GM13977 (cell line): Measurements from ENCODE around the gene SRP54.

ENCODE experiments used
- DNase-seq: peaks from one replicate; pipeline ENCODE4 v3.0.0; 2012; ENCODE audit warnings: low spot score
- in situ Hi-C: fragments of 300-500 bp; cut with MboI; formaldehyde crosslinking; loops from one replicate; pipeline ENCODE4 v1.12.0; 2022; ENCODE audit warnings: low sequenced_read_pairs, low pct_unique_long_range_greater_than_20kb, mixed read lengths, inconsistent platforms; ENCODE audit not compliant: unreplicated experiment
- TF ChIP-seq, protein P1 (sequence below): IDR thresholded peaks from 2 replicates; pipeline ENCODE4 v1.5.1; 2012; ENCODE audit warnings: mild to moderate bottlenecking, control low read depth; ENCODE audit not compliant: insufficient read depth; ENCODE audit errors: extremely low read depth, missing control alignments

Gene SRP54

DNA sequence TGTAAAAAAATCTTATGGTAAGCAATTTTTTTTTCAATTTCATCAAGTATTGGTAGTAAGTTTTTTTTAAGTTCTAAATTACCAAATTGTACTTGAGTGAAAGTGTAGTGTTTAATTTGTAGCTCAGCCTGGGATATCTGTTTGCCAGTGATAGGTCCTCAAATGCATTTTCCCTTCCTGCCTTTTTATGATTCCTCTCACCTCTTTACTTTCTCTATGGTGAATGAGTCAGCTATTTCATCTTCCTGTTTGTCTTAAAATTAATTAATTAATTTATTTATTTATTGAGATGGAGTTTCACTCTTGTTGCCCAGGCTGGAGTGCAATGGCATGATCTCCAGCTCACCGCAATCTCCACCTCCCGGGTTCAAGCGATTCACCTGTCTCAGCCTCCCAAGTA lies 10.6 kb downstream of the SRP54 start:
- TF ChIP-seq, protein P1, sequence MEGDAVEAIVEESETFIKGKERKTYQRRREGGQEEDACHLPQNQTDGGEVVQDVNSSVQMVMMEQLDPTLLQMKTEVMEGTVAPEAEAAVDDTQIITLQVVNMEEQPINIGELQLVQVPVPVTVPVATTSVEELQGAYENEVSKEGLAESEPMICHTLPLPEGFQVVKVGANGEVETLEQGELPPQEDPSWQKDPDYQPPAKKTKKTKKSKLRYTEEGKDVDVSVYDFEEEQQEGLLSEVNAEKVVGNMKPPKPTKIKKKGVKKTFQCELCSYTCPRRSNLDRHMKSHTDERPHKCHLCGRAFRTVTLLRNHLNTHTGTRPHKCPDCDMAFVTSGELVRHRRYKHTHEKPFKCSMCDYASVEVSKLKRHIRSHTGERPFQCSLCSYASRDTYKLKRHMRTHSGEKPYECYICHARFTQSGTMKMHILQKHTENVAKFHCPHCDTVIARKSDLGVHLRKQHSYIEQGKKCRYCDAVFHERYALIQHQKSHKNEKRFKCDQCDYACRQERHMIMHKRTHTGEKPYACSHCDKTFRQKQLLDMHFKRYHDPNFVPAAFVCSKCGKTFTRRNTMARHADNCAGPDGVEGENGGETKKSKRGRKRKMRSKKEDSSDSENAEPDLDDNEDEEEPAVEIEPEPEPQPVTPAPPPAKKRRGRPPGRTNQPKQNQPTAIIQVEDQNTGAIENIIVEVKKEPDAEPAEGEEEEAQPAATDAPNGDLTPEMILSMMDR: no peak
- DNase-seq: no peak
- in situ Hi-C loops: no loop called here

- DNase-seq: no peak
- TF ChIP-seq, protein P1: no peak
- in situ Hi-C loops: no loop called here
Measured at GRCh38 chr14:34994668-34995067, 11.9 kb downstream of the SRP54 start.

DNA sequence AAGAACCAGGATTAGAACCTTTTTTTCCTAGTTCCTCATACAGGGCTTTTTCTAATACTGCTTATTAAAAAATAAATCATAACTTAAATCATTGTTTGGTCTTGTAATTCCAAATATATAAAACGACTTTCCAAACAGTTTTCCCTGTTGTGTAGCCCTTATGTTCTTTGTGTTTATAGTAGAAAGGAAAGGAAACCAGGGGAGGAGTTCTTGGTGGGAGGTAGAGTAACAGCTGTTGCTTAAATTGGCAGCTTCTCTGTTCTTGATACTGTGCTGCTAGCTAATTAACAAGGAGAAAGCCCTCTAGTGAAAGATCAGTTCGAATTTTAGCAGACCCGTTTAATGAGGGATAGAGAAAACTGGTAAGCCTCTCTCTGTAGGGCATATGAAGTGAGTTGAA lies 15.0 kb downstream of the SRP54 start:
- TF ChIP-seq, protein P1: no peak
- DNase-seq: no peak
- in situ Hi-C loops: no loop called here

DNA sequence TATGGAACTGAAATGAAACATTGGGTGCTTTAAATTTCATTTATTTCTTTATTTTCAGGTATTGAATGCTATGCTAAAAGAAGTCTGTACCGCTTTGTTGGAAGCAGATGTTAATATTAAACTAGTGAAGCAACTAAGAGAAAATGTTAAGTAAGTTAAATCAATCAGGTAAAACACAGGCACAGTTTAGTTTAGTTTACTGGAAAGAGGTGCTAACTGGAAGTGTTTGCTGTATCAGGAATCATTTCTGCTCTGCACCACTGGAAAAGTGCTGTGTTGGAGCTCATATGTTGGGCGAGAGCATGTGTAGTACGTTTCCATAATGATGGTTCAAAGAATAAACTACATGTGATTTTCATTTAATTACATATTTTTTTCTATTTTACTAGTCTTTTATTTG lies 16.7 kb downstream of the SRP54 start:
- in situ Hi-C loops: no loop called here
- TF ChIP-seq, protein P1: no peak
- DNase-seq: no peak

DNA sequence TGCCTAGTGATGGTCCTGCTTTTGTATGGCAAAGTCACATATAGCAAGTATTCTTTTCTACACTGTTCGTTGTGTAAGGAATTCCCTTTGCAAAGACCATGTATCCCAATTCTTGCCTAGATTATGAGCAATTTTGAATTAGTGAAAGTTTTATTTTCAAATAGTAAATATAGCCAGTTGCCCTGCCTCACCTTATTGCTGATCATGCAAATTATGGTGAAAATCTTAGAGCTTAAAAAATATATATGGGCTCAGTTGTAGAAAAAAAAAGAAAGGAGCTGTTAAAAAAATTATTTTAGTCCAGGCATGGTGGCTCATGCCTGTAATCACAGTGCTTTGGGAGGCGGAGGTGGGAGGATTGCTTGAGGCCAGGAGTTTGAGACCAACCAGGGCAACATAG lies 18.8 kb downstream of the SRP54 start:
- in situ Hi-C loops: no loop called here
- TF ChIP-seq, protein P1: no peak
- DNase-seq: no peak

DNA sequence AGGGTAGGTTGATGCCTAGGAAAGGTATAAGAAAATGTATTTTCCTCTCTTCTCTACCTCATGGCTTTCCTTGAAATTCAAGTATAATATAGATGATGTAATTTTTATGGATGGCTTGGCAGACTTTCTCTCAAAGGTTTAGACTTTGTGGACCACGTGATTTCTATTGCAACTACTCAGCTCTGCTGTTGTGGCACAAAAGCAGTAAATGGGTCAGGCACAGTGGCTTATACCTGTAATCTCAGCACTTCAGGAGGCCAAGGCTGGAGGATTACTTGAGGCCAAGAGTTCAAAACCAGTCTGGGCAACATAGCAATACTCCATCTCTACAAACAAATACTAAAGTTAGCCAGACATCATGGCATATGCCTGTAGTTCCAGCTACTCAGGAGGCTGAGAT lies 22.0 kb downstream of the SRP54 start:
- DNase-seq: no peak
- TF ChIP-seq, protein P1: no peak
- in situ Hi-C loops: no loop called here

- TF ChIP-seq, protein P1: no peak
- DNase-seq: no peak
- in situ Hi-C loops: no loop called here
Measured at GRCh38 chr14:35016568-35016967, 33.8 kb downstream of the SRP54 start.
